HepG2 (cell line): Measurements from ENCODE around the gene FNDC3A. TPM values are rescaled to one million over a fixed set of nuclear protein-coding genes. Genes with fewer than 3 reads are reported as not detected.

Source experiments
- ELF3 ChIP-seq: IDR thresholded peaks from 2 replicates; pipeline ENCODE4 v1.6.1; 2016; ENCODE audit warnings: missing genetic modification reagents, missing compliant biosample characterization
- JARID2 ChIP-seq: sonication (generic); formaldehyde crosslinking; IDR thresholded peaks from 2 replicates; pipeline ENCODE4 v1.8.1; 2023; ENCODE audit warnings: missing genetic modification reagents, inconsistent platforms; ENCODE audit not compliant: insufficient replicate concordance
- JUNB ChIP-seq: sonication (generic); formaldehyde crosslinking; IDR thresholded peaks from 2 replicates; pipeline ENCODE4 v1.8.0; 2022; ENCODE audit warnings: missing genetic modification reagents, mild to moderate bottlenecking, borderline replicate concordance
- KDM6A ChIP-seq: IDR thresholded peaks from 2 replicates; pipeline ENCODE4 v1.6.1; 2016; ENCODE audit warnings: low read depth
- KLF6 ChIP-seq: IDR thresholded peaks from 2 replicates; pipeline ENCODE4 v1.8.0; 2016; ENCODE audit warnings: missing biosample characterization, missing genetic modification reagents
- MYPOP ChIP-seq: sonication (generic); formaldehyde crosslinking; IDR thresholded peaks from 2 replicates; pipeline ENCODE4 v1.8.1; 2023; ENCODE audit warnings: mild to moderate bottlenecking, moderate library complexity, missing genetic modification reagents
- NFE2L2 ChIP-seq: fragments of 150-350 bp; IDR thresholded peaks from 2 replicates; pipeline ENCODE4 v1.6.1; 2014; ENCODE audit warnings: low read length
- NFIC ChIP-seq: IDR thresholded peaks from 2 replicates; pipeline ENCODE4 v1.6.1; 2012; ENCODE audit warnings: mild to moderate bottlenecking, low read length, inconsistent platforms
- NFYC ChIP-seq: IDR thresholded peaks from 2 replicates; pipeline ENCODE4 v1.6.1; 2016; ENCODE audit warnings: missing genetic modification reagents, missing compliant biosample characterization
- PAWR ChIP-seq: sonication (generic); formaldehyde crosslinking; IDR thresholded peaks from 2 replicates; pipeline ENCODE4 v1.4.0; 2020; ENCODE audit warnings: missing genetic modification reagents, mild to moderate bottlenecking, borderline replicate concordance
- RERE ChIP-seq: IDR thresholded peaks from 2 replicates; pipeline ENCODE4 v1.6.1; 2016; ENCODE audit warnings: low read depth, missing genetic modification reagents, missing compliant biosample characterization
- RXRA ChIP-seq: sonication (generic); formaldehyde crosslinking; IDR thresholded peaks from 2 replicates; pipeline ENCODE4 v1.5.1; 2020; ENCODE audit warnings: missing genetic modification reagents
- SYNCRIP ChIP-seq: fragments of 200-400 bp; formaldehyde crosslinking; IDR thresholded peaks from 2 replicates; pipeline ENCODE4 v1.6.1; 2018; ENCODE audit warnings: mild to moderate bottlenecking, low read depth, low read length; ENCODE audit not compliant: insufficient read depth
- THYN1 ChIP-seq: sonication (generic); formaldehyde crosslinking; IDR thresholded peaks from 2 replicates; pipeline ENCODE4 v1.8.1; 2023; ENCODE audit warnings: low read depth, mild to moderate bottlenecking, moderate library complexity, missing genetic modification reagents, borderline replicate concordance
- ZFP90 ChIP-seq: sonication (generic); formaldehyde crosslinking; IDR thresholded peaks from 2 replicates; pipeline ENCODE4 v1.8.0; 2022; ENCODE audit warnings: missing genetic modification reagents, mild to moderate bottlenecking, inconsistent platforms, borderline replicate concordance
- ZNF180 ChIP-seq: sonication (generic); formaldehyde crosslinking; IDR thresholded peaks from 2 replicates; pipeline ENCODE4 v1.4.0; 2020; ENCODE audit warnings: low read depth, missing genetic modification reagents, borderline replicate concordance
- ZNF256 ChIP-seq: sonication (generic); formaldehyde crosslinking; conservative IDR thresholded peaks from 2 replicates; pipeline ENCODE4 v1.4.0; 2020; ENCODE audit warnings: missing genetic modification reagents
- ZNF44 ChIP-seq: sonication (generic); formaldehyde crosslinking; IDR thresholded peaks from 2 replicates; pipeline ENCODE4 v1.5.1; 2020; ENCODE audit warnings: mild to moderate bottlenecking, missing genetic modification reagents
- ZNF724P ChIP-seq: sonication (generic); formaldehyde crosslinking; IDR thresholded peaks from 2 replicates; pipeline ENCODE4 v1.8.0; 2022; ENCODE audit warnings: missing genetic modification reagents, borderline replicate concordance
- ZSCAN31 ChIP-seq: sonication (generic); formaldehyde crosslinking; IDR thresholded peaks from 2 replicates; pipeline ENCODE4 v1.5.0; 2020; ENCODE audit warnings: low read depth, mild to moderate bottlenecking, missing genetic modification reagents
- polyA plus RNA-seq, 8 experiments: library from polyadenylated mRNA; depleted of rRNA in 3 of 8; stranded (reverse) in 7 of 8; unstranded in 1 of 8; fragments of >200 nt; fragmentation: Illumina TruSeq in 4 of 8; extraction: Trizol in 4 of 8; gene quantifications; 2 replicates each; pipeline versions ENCODE4 v1.2.1 to v1.2.3, GENCODE V29; 2011 to 2016; ENCODE audit warnings: low read depth in 4 of 8, missing spikeins in 1 of 8, mixed read lengths in 1 of 8; ENCODE audit not compliant: insufficient read depth in 1 of 8
- total RNA-seq, 5 experiments: library from RNA; depleted of rRNA; stranded (reverse); fragments of >200 nt; fragmentation: Illumina TruSeq; extraction: Trizol; gene quantifications; 2 replicates each; pipeline ENCODE4 v1.2.3, GENCODE V29; 2016; ENCODE audit warnings: low read depth in 1 of 5
- TF ChIP-seq, protein P1 (sequence below): sonication (generic); formaldehyde crosslinking; IDR thresholded peaks from 2 replicates; pipeline ENCODE4 v1.4.0; 2020; ENCODE audit warnings: missing genetic modification reagents, borderline replicate concordance

The FNDC3A gene
- total and polyA plus RNA-seq, 2 of the 13 experiments (the other 11 are each of a cell fraction or from before 2014, with no cell fraction given): 36.7 to 39.3 TPM

GRCh38 chr13:49247643-49248621 lies 272.2 kb downstream of the FNDC3A start, which contains the start of gene CDADC1 (continued):
- no peak for TF ChIP-seq ZNF180 (CRISPR knock-in tag)
- no peak for TF ChIP-seq NFE2L2
- no peak for TF ChIP-seq ZNF724P (CRISPR knock-in tag)
- TF ChIP-seq, protein P1, sequence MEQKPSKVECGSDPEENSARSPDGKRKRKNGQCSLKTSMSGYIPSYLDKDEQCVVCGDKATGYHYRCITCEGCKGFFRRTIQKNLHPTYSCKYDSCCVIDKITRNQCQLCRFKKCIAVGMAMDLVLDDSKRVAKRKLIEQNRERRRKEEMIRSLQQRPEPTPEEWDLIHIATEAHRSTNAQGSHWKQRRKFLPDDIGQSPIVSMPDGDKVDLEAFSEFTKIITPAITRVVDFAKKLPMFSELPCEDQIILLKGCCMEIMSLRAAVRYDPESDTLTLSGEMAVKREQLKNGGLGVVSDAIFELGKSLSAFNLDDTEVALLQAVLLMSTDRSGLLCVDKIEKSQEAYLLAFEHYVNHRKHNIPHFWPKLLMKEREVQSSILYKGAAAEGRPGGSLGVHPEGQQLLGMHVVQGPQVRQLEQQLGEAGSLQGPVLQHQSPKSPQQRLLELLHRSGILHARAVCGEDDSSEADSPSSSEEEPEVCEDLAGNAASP: no peak
- TF ChIP-seq NFIC: no peak
- 0 out of 2 replicates have a peak, but pooled peaks have one; percentile 17 for TF ChIP-seq ZFP90 (CRISPR knock-in tag)
- peak; percentile 40; the same call in 1 of the 2 replicates for TF ChIP-seq NFYC
- TF ChIP-seq ZNF256: no peak
- TF ChIP-seq RERE (CRISPR knock-in tag): no peak
- TF ChIP-seq KDM6A (CRISPR knock-in tag): no peak
- TF ChIP-seq ZSCAN31: 0 out of 2 replicates have a peak, but pooled peaks have one; percentile 24
- TF ChIP-seq ELF3 (CRISPR knock-in tag): no peak
- no peak for TF ChIP-seq JUNB (CRISPR knock-in tag)
- no peak for TF ChIP-seq JARID2 (CRISPR knock-in tag)
- peak; percentile 53; the same call in 1 of the 2 replicates for TF ChIP-seq THYN1 (CRISPR knock-in tag)
- TF ChIP-seq KLF6 (CRISPR knock-in tag): peak; percentile 21; the same call in 1 of the 2 replicates
- peak; percentile 53 for TF ChIP-seq RXRA (CRISPR knock-in tag)
- no peak for TF ChIP-seq SYNCRIP
- no peak; the same call in 1 of the 2 replicates for TF ChIP-seq MYPOP
- no peak; the same call in 1 of the 2 replicates for TF ChIP-seq ZNF44
- no peak for TF ChIP-seq PAWR (CRISPR knock-in tag)
